Endodermal cell (in vitro differentiated cells): ENCODE results near the gene SNTB2. TPM values are rescaled to one million over a fixed set of nuclear protein-coding genes. Genes with fewer than 3 reads are reported as not detected.

Experiments used
- DNase-seq: peaks from one replicate; pipeline ENCODE4 v3.0.0-alpha.2; 2017
- H3K27ac ChIP-seq: 2 replicates; pipeline ENCODE4 v1.5.1; 2013; ENCODE audit warnings: mild to moderate bottlenecking, low read depth, low read length, moderate library complexity
- H3K27me3 ChIP-seq: 2 replicates; pipeline ENCODE4 v1.6.1; 2013; ENCODE audit warnings: mild to moderate bottlenecking, low read length, moderate library complexity; ENCODE audit not compliant: insufficient read depth, control insufficient read depth, poor library complexity, severe bottlenecking
- H3K36me3 ChIP-seq: 2 replicates; pipeline ENCODE4 v1.7.0; 2013; ENCODE audit warnings: mild to moderate bottlenecking, low read length, moderate library complexity; ENCODE audit not compliant: control insufficient read depth, insufficient read depth
- H3K4me1 ChIP-seq: one replicate; pipeline ENCODE4 v1.7.0; 2013; ENCODE audit warnings: low read length; ENCODE audit not compliant: control insufficient read depth, insufficient read depth
- H3K4me3 ChIP-seq: 2 replicates; pipeline ENCODE4 v1.5.1; 2013; ENCODE audit warnings: mild to moderate bottlenecking, low read length, moderate library complexity
- H3K9ac ChIP-seq: 2 replicates; pipeline ENCODE4 v1.6.1; 2013; ENCODE audit warnings: mild to moderate bottlenecking, low read length, moderate library complexity; ENCODE audit not compliant: poor library complexity, severe bottlenecking; ENCODE audit errors: extremely low read depth
- H3K9me3 ChIP-seq: 2 replicates; pipeline ENCODE4 v1.6.1; 2013; ENCODE audit warnings: mild to moderate bottlenecking, low read length, moderate library complexity; ENCODE audit not compliant: control insufficient read depth
- H3K27ac Mint-ChIP-seq: 2 replicates; pipeline ENCODE4 v1.8.0; 2020; ENCODE audit warnings: mixed read lengths
- H3K27me3 Mint-ChIP-seq: 2 replicates; pipeline ENCODE4 v1.8.0; 2021; ENCODE audit warnings: mild to moderate bottlenecking, mixed read lengths; ENCODE audit not compliant: insufficient read depth
- H3K36me3 Mint-ChIP-seq: 2 replicates; pipeline ENCODE4 v1.8.0; 2020; ENCODE audit warnings: low read depth, mixed read lengths
- H3K4me1 Mint-ChIP-seq: 2 replicates; pipeline ENCODE4 v1.8.0; 2020; ENCODE audit warnings: mixed read lengths
- H3K4me3 Mint-ChIP-seq: 2 replicates; pipeline ENCODE4 v1.8.0; 2020; ENCODE audit warnings: mild to moderate bottlenecking, moderate library complexity, mixed read lengths
- H3K9me3 Mint-ChIP-seq: 2 replicates; pipeline ENCODE4 v1.8.0; 2020; ENCODE audit warnings: mild to moderate bottlenecking, mixed read lengths
- CTCF ChIP-seq: fragments of 200-600 bp; sonication (generic); conservative IDR thresholded peaks from 2 replicates; pipeline ENCODE4 v1.5.0; 2021; ENCODE audit warnings: antibody characterized with exemption, mild to moderate bottlenecking
- WGBS, 2 experiments: methylation state at CpG; one replicate each; pipeline versions ENCODE4 v1.1.5 to v1.1.7; 2013; ENCODE audit warnings: missing lambda C conversion rate in 2 of 2, mixed read lengths in 1 of 2; ENCODE audit not compliant: insufficient coverage in 1 of 2, insufficient read length in 1 of 2; 5-methylcytosine and 5-hydroxymethylcytosine counted together
- total RNA-seq, 2 donors: library from RNA; stranded (reverse); fragmentation: NEBNext Ultra II Directional in 1 of 2; extraction: Animal tissue kit (Norgen Biotek cat#: 25700) in 1 of 2; gene quantifications; 2 replicates in 1 of 2; 3 replicates in 1 of 2; pipeline ENCODE4 v1.2.1, GENCODE V29; 2021

SNTB2 gene
- total RNA-seq, 2 donors from 2014 or later: 15.4 to 24.1 TPM

GRCh38 chr16:69179328-69180010 lies 7.5 kb upstream of the SNTB2 start:
- no peaks in the 10 kb centered on the region for H3K9me3 ChIP-seq
- H3K4me1 Mint-ChIP-seq: no peaks in the 10 kb centered on the region
- no peak overlapping the region for H3K4me3 Mint-ChIP-seq
- no peaks in the 10 kb centered on the region for H3K27me3 ChIP-seq
- no peak overlapping the region for H3K27ac ChIP-seq
- TF ChIP-seq CTCF: no peak
- H3K9me3 Mint-ChIP-seq: no peaks in the 10 kb centered on the region
- peaks cover 2% of the 10 kb centered on the region for H3K36me3 Mint-ChIP-seq
- WGBS, 2 experiments: 87 to 91% methylated on average over 4 to 6 of the region's 6 CpGs
- H3K27me3 Mint-ChIP-seq: no peaks in the 10 kb centered on the region
- no peak overlapping the region for H3K27ac Mint-ChIP-seq
- no peaks in the 10 kb centered on the region for H3K4me1 ChIP-seq
- H3K4me3 ChIP-seq: no peak overlapping the region
- no peak for DNase-seq
- no peak overlapping the region for H3K9ac ChIP-seq
- no peaks in the 10 kb centered on the region for H3K36me3 ChIP-seq

- no peaks in the 10 kb centered on the region for H3K27me3 ChIP-seq
- no peaks in the 10 kb centered on the region for H3K36me3 ChIP-seq
- H3K9me3 Mint-ChIP-seq: no peaks in the 10 kb centered on the region
- TF ChIP-seq CTCF: no peak
- no peak for DNase-seq
- no peak overlapping the region for H3K4me3 ChIP-seq
- H3K4me1 ChIP-seq: no peaks in the 10 kb centered on the region
- H3K27me3 Mint-ChIP-seq: no peaks in the 10 kb centered on the region
- no peaks in the 10 kb centered on the region for H3K4me1 Mint-ChIP-seq
- no peak overlapping the region for H3K27ac Mint-ChIP-seq
- H3K9ac ChIP-seq: no peak overlapping the region
- H3K27ac ChIP-seq: no peak overlapping the region
- peaks cover 2% of the 10 kb centered on the region for H3K36me3 Mint-ChIP-seq
- H3K9me3 ChIP-seq: no peaks in the 10 kb centered on the region
- no peak overlapping the region for H3K4me3 Mint-ChIP-seq
These were observed 7.0 kb upstream of the SNTB2 start for GRCh38 chr16:69180011-69180338.

GRCh38 chr16:69182730-69183416 lies 4.1 kb upstream of the SNTB2 start:
- Histone ChIP-seq H3K9me3 (no peaks in the 10 kb centered on the region), H3K27me3 (no peaks in the 10 kb centered on the region), H3K36me3 (no peaks in the 10 kb centered on the region), H3K9ac (no peak overlapping the region), H3K4me3 (no peak overlapping the region), H3K27ac (no peak overlapping the region), H3K4me1 (peaks cover 2% of the 10 kb centered on the region)
- no peak for DNase-seq
- 87 to 91% methylated on average over 6 to 9 of the region's 10 CpGs for WGBS, 2 experiments
- Mint-ChIP-seq H3K27me3 (no peaks in the 10 kb centered on the region), H3K36me3 (peaks cover 1% of the 10 kb centered on the region), H3K9me3 (no peaks in the 10 kb centered on the region), H3K27ac (no peak overlapping the region), H3K4me1 (peaks cover 4% of the 10 kb centered on the region), H3K4me3 (no peak overlapping the region)
- TF ChIP-seq CTCF: no peak
